CD1c-positive myeloid dendritic cell (primary cell): ENCODE results near the gene MIP.
"Not testable (repeated sequence)": the region's sequence is repeated elsewhere in the genome, so short reads cannot be mapped to it uniquely, and the experiment has no call there.

ENCODE experiments used
- DNase-seq: peaks from one replicate; pipeline ENCODE4 v3.0.0-alpha.2; 2016; ENCODE audit errors: extremely low spot score

Gene MIP

GRCh38 chr12:56454557-56454956 is at the start of gene MIP:
TSS of gene MIP (minus strand) at chr12:56454657. CDS start at chr12:56454613, 44 bp downstream.
- no peak for DNase-seq

GRCh38 chr12:56499879-56500278 is 45.4 kb upstream of the MIP start:
- DNase-seq = not testable (repeated sequence)

- DNase-seq = not testable (repeated sequence)
Measured at GRCh38 chr12:56499452-56499851, 45.0 kb upstream of the MIP start.

GRCh38 chr12:56498126-56498902 is 43.9 kb upstream of the MIP start:
- DNase-seq = not testable (repeated sequence)

GRCh38 chr12:56496704-56497103 is 42.2 kb upstream of the MIP start:
- DNase-seq = peak; percentile 29

GRCh38 chr12:56494481-56494880 is 40.0 kb upstream of the MIP start:
- DNase-seq = not testable (repeated sequence)

GRCh38 chr12:56494106-56494415 is 39.6 kb upstream of the MIP start:
- DNase-seq = not testable (repeated sequence)

- not testable (repeated sequence) for DNase-seq
Measured at GRCh38 chr12:56493409-56494105, 39.1 kb upstream of the MIP start.

- DNase-seq = no peak
Measured at GRCh38 chr12:56490360-56490759, 35.9 kb upstream of the MIP start.

- peak; percentile 77 for DNase-seq
Measured at GRCh38 chr12:56488041-56488955, 33.8 kb upstream of the MIP start, which contains the start of gene GLS2. TSS of gene GLS2 (minus strand) at chr12:56488161. CDS start at chr12:56488118, 43 bp downstream.

GRCh38 chr12:56487448-56488040 is 33.1 kb upstream of the MIP start:
- DNase-seq = no peak

GRCh38 chr12:56486694-56487093 is 32.2 kb upstream of the MIP start:
- no peak for DNase-seq

- DNase-seq = no peak
Measured at GRCh38 chr12:56484566-56484965, 30.1 kb upstream of the MIP start.

GRCh38 chr12:56479625-56480024 is 25.2 kb upstream of the MIP start:
- DNase-seq = no peak

GRCh38 chr12:56477521-56478225 is 23.2 kb upstream of the MIP start:
- DNase-seq = no peak

- no peak for DNase-seq
Measured at GRCh38 chr12:56476972-56477432, 22.5 kb upstream of the MIP start.

- DNase-seq = no peak
Measured at GRCh38 chr12:56476143-56476542, 21.7 kb upstream of the MIP start.

- no peak for DNase-seq
Measured at GRCh38 chr12:56474389-56474788, 19.9 kb upstream of the MIP start.

- DNase-seq = peak; percentile 8
Measured at GRCh38 chr12:56469007-56469930, 14.8 kb upstream of the MIP start.
